GM21786 (cell line): ENCODE results near the gene SOBP.

Experiments
- ATAC-seq: cut with Tn5 transposase; IDR thresholded peaks from one replicate; pipeline ENCODE4 v1.9.1; 2021; ENCODE audit not compliant: unreplicated experiment

Gene SOBP

GRCh38 chr6:107612762-107613415 lies 123.0 kb downstream of the SOBP start:
- no peak for ATAC-seq

GRCh38 chr6:107613651-107614379 lies 123.9 kb downstream of the SOBP start:
- no peak for ATAC-seq

- ATAC-seq = no peak
These were observed 124.9 kb downstream of the SOBP start for GRCh38 chr6:107614828-107615227.

GRCh38 chr6:107616775-107617174 lies 126.9 kb downstream of the SOBP start:
- no peak for ATAC-seq

GRCh38 chr6:107617341-107617932 lies 127.5 kb downstream of the SOBP start:
- ATAC-seq = no peak

- ATAC-seq = peak; percentile 99
These were observed 128.8 kb downstream of the SOBP start for GRCh38 chr6:107618672-107619071.

GRCh38 chr6:107620732-107621131 lies 130.8 kb downstream of the SOBP start:
- ATAC-seq = no peak

GRCh38 chr6:107621229-107621937 lies 131.5 kb downstream of the SOBP start:
- ATAC-seq = no peak

- ATAC-seq = no peak
These were observed 132.4 kb downstream of the SOBP start for GRCh38 chr6:107622269-107622668.

GRCh38 chr6:107624050-107624449 lies 134.1 kb downstream of the SOBP start:
- no peak for ATAC-seq

GRCh38 chr6:107624541-107624940 lies 134.6 kb downstream of the SOBP start:
- ATAC-seq = no peak

- ATAC-seq = no peak
These were observed 135.3 kb downstream of the SOBP start for GRCh38 chr6:107625264-107625663.

- ATAC-seq = no peak
These were observed 136.7 kb downstream of the SOBP start for GRCh38 chr6:107626645-107627044.

- ATAC-seq = no peak
These were observed 138.1 kb downstream of the SOBP start for GRCh38 chr6:107627969-107628368.

- ATAC-seq = no peak
These were observed 139.0 kb downstream of the SOBP start for GRCh38 chr6:107628878-107629277.

- ATAC-seq = no peak
These were observed 139.7 kb downstream of the SOBP start for GRCh38 chr6:107629548-107630129.

GRCh38 chr6:107630348-107630977 lies 140.5 kb downstream of the SOBP start:
- ATAC-seq = no peak

GRCh38 chr6:107632381-107633136 lies 142.6 kb downstream of the SOBP start:
- no peak for ATAC-seq

- no peak for ATAC-seq
These were observed 143.9 kb downstream of the SOBP start for GRCh38 chr6:107633680-107634323.
